NCI-H524 treated with DMSO at 0.1 percent for 48 hours (cell line): ENCODE data around the gene KIAA1217.
"Not testable (repeated sequence)": the region's sequence is repeated elsewhere in the genome, so short reads cannot be mapped to it uniquely, and the experiment has no call there.

Source experiments
- DNase-seq: peaks from one replicate; lab custom pipeline; 2025; lab: John Stamatoyannopoulos, UW

KIAA1217 gene

GRCh38 chr10:24442234-24442633 lies 233.3 kb downstream of the KIAA1217 start:
- no peak for DNase-seq

DNA sequence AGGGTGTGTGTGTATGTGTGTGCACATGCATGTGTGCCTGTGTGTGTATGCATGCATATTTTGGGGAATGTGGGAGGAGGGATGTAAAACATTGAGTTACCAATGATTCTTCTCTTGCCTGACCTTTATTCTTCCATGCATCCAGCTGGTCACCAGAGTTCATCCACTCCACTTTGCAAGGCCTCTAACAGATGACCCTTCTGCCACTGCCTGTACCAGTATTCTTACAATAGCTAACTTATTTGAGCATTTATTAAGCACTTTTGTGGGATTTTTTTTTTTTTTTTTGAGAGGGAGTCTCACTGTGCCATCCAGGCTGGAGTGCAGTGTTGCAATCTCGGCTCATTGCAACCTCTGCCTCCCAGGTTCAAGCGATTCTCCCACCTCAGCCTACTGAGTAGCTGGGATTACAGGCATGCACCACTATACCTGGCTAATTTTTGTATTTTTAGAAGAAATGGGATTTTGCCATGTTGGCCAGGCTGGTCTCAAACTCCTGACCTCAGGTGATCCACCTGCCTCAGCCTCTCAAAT lies 233.8 kb downstream of the KIAA1217 start:
- not testable (repeated sequence) for DNase-seq

GRCh38 chr10:24444337-24444736 lies 235.4 kb downstream of the KIAA1217 start:
- no peak for DNase-seq

DNA sequence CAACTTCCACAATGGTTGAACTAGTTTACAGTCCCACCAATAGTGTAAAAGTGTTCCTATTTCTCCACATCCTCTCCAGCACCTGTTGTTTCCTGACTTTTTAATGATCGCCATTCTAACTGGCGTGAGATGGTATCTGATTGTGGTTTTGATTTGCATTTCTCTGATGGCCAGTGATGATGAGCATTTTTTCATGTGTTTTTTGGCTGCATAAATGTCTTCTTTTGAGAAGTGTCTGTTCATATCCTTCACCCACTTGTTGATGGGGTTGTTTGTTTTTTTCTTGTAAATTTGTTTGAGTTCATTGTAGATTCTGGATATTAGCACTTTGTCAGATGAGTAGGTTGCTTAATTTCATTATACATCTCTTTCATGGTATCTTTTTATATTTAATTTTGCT lies 237.0 kb downstream of the KIAA1217 start:
- not testable (repeated sequence) for DNase-seq

DNA sequence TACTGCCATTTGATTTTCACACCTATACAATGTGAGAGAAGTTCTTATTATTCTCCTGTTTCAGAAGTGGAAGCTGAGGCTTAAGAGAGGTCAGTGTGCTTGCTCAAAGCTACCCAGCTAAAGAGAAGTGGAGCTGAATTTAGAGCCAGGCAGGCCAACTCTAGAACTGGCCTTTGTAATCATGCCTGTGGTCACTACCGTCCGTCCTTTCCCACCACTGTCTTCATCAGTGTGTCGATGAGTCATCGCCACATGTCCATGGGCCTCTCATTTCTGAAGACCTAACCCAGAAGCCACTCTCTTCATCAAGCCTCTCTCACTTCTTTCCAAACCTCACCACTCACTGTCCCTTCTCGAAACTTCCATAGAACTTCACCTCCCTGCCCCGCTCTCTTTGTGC lies 237.8 kb downstream of the KIAA1217 start:
- no peak for DNase-seq

DNA sequence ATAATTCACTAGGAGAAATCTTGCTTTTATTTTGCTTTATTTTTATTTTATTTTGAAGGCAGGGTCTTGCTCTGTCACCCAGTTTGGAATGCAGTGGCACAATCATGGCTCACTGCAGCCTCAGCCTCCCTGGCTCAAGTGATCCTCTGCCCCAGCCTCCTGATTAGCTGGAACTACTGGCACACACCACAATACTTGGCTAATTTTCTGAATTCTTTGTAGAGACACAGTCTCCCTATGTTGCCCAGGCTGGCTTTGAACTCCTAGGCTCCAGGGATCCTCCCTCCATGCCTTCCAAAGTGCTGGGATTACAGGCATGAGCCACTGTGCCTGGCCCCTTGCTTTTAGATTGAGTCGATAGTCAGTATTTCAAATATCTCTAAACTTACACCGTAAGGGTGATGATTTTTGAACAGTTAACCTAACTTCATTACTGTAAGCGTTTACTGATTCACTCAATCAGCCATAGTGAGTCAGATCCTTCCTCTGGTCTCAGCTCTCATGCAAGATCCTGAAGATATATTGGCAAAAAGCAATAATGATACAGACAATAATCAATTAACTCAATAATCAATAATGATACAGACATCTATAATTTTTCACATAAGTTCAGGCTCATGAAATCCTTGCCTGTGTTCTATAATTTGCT lies 239.5 kb downstream of the KIAA1217 start:
- no peak for DNase-seq

DNA sequence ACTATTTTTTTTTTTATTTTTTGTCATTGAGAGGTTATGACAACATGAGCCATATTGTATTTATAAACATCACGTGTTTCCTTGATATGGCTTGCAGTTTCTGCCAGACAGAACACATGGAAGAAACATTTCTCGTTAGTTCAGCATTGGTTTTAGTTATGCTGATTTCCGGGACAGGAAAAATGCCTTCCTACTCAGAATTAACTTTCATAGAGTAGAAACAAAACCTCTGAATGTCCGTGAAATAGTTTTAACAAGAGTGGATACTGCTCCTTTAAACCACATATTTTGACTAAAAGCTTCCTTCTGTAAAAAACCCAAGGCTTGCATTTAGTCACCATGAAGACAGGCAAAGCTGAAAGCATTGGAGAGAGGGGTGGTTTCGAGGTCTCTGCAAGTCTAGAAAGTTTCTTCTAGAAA lies 240.4 kb downstream of the KIAA1217 start:
- no peak for DNase-seq

GRCh38 chr10:24449769-24450310 lies 240.9 kb downstream of the KIAA1217 start:
- no peak for DNase-seq

DNA sequence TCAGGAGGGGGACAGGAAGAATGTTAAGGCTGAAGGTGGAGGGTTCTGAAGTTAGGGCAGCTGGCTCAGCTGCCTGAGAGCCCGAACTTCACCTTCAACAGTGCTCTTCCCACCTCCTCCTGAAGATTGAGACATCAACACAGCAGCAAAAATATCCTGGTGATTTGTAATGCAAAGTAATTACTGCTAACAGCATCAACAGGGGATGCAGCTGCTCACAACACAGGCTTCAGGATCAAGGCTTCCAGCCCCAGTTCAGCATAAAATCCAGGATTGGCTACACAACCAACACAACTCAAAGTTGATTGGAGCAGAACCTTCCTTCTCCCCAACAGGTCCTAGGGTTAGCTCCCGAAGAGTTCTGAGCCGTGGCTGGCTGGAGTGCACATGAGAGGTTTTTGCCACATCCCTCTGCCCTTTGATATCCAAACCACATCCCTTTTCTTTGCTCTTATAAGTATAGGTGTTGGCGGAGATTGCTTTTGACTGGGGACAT lies 242.4 kb downstream of the KIAA1217 start:
- DNase-seq: no peak

DNA sequence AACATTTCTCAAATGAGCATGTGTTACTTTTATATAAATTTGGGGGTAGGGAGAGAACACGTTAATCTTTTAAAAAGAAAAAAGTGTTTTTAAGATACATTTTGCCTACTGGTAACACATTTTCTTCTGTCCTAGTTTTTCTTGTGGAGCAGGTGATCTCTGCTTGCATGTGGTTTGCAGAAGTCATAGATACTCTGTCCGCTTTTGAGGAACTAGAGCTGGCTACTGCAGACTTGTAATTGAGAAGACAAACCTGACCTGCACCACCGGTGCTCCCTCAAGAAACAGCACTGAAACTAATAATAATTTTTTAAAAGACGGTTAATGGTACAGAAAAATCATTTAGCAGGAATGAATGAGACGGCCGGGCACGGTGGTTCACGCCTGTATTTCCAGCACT lies 243.1 kb downstream of the KIAA1217 start:
- DNase-seq: no peak

GRCh38 chr10:24453404-24453830 lies 244.5 kb downstream of the KIAA1217 start:
- DNase-seq: no peak

DNA sequence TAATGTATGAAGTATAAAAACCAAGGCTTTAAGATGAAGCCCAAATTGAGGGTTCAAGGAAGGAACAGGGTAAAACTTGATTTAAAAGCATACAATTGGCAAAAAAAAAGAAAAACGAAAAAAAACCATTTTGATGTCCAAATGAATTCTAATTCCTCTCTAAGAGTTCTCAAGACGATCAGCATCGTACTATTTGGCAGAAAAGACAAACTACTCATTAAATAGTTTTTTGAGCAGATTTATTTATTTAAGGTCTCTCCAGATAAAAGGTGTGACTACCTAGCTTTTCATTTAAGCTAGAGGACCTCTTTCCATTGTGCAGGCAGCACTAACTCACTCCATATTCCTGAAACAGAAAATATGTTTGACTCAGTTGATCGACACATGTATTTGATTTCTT lies 245.0 kb downstream of the KIAA1217 start:
- DNase-seq: no peak

- no peak for DNase-seq
These were observed 246.5 kb downstream of the KIAA1217 start for GRCh38 chr10:24455447-24455846.

GRCh38 chr10:24456322-24456721 lies 247.4 kb downstream of the KIAA1217 start:
- DNase-seq: no peak

DNA sequence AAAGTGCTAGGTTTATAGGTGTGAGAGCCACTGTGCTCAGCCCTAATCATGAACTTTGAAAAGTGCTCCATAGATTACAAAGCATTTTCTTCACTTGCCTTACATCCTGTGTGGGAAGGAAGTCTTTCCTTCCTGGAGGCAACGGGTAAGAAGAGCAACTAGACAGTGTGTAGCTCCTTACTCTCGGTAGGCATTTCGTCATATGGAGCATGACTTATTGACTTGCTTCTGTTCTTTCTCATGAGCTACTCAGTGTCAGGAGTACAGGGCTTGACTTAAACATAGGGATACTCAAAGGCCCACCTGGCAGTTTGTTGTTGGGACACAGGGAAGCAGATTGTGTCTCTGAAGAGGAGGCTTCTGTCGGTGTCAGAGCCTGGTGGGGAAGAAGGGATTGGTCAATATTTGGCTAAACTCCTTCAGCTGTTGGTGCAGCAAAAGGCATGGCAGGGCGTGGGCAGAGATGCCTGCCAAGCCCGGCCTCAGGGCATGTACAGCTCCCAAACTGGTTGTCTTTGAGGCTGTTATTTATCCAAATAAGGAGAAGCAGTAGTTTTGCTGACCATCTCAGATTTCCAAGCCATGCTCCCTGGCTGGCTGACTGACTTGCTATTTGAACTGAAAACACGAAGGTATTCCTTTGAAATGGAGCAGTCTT lies 248.9 kb downstream of the KIAA1217 start:
- no peak for DNase-seq

- DNase-seq: no peak
These were observed 250.9 kb downstream of the KIAA1217 start for GRCh38 chr10:24459836-24460235.

DNA sequence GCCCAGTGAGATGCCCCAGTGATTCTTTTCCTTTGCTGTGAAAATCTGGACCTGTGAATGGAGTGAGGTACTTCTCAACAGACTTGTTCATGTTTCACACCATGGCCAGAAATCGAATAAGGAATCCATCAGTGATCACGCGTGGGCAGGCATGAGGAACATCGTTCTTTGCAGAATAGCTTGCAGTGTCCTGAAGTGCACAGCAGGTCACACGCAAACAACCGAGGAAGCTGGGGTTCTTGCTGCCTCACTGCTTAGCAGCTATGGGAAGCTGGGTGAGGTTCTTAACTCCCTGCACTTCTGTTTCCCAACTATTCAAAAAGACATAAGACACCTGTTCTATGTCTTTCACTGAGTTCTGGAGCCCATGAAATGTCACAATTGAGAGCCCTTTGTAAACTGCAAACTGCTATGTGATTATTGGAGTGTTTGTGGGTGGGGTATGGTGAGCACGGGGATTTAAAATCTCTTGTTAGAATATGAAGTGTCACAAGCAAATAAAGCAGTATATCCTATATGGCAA lies 253.4 kb downstream of the KIAA1217 start:
- DNase-seq: no peak

GRCh38 chr10:24462889-24463552 lies 254.1 kb downstream of the KIAA1217 start:
- DNase-seq: no peak

GRCh38 chr10:24463611-24464426 lies 254.9 kb downstream of the KIAA1217 start:
- no peak for DNase-seq

GRCh38 chr10:24465124-24465874 lies 256.4 kb downstream of the KIAA1217 start:
- peak; percentile 28 for DNase-seq
